Activated naive CD8-positive, alpha-beta T cell treated with anti-CD3 and anti-CD28 coated beads for 36 hours (primary cell): ENCODE results near the gene FBXL17. TPM values are rescaled to one million over a fixed set of nuclear protein-coding genes. Genes with fewer than 3 reads are reported as not detected.

Source experiments
- DNase-seq: peaks from one replicate; pipeline ENCODE4 v3.0.0; 2021
- H3K27ac Mint-ChIP-seq: one replicate; pipeline ENCODE4 v1.8.0; 2022; ENCODE audit warnings: mild to moderate bottlenecking, moderate library complexity, mixed read lengths
- H3K27me3 Mint-ChIP-seq: one replicate; pipeline ENCODE4 v1.8.0; 2022; ENCODE audit warnings: mild to moderate bottlenecking, mixed read lengths
- H3K36me3 Mint-ChIP-seq: one replicate; pipeline ENCODE4 v1.8.0; 2021; ENCODE audit warnings: mild to moderate bottlenecking, mixed read lengths
- H3K4me1 Mint-ChIP-seq: one replicate; pipeline ENCODE4 v1.8.0; 2021; ENCODE audit warnings: mixed read lengths
- H3K4me3 Mint-ChIP-seq: one replicate; pipeline ENCODE4 v1.8.0; 2022; ENCODE audit warnings: mild to moderate bottlenecking, moderate library complexity, mixed read lengths
- H3K9me3 Mint-ChIP-seq: one replicate; pipeline ENCODE4 v1.8.0; 2022; ENCODE audit warnings: mixed read lengths
- total RNA-seq, 2 experiments: library from RNA; stranded (reverse); gene quantifications; one replicate each; pipeline ENCODE4 v1.2.3, GENCODE V29; 2021

FBXL17 gene
- total RNA-seq, 2 experiments from 2014 or later = 3.6 to 4.5 TPM

- Mint-ChIP-seq H3K27me3 (no peaks in the 10 kb centered on the region), H3K9me3 (no peaks in the 10 kb centered on the region), H3K36me3 (peaks cover 7% of the 10 kb centered on the region), H3K27ac (no peak overlapping the region), H3K4me3 (no peak overlapping the region), H3K4me1 (peaks cover 11% of the 10 kb centered on the region)
- DNase-seq = no peak
Measured at GRCh38 chr5:108356286-108356685, 25.6 kb downstream of the FBXL17 start.

GRCh38 chr5:108353087-108353486 is 28.8 kb downstream of the FBXL17 start:
- no peak overlapping the region for H3K27ac Mint-ChIP-seq
- H3K4me1 Mint-ChIP-seq = peaks cover 6% of the 10 kb centered on the region
- no peaks in the 10 kb centered on the region for H3K27me3 Mint-ChIP-seq
- H3K9me3 Mint-ChIP-seq = no peaks in the 10 kb centered on the region
- no peaks in the 10 kb centered on the region for H3K36me3 Mint-ChIP-seq
- DNase-seq = no peak
- H3K4me3 Mint-ChIP-seq = no peak overlapping the region

- no peaks in the 10 kb centered on the region for H3K36me3 Mint-ChIP-seq
- DNase-seq = no peak
- H3K9me3 Mint-ChIP-seq = no peaks in the 10 kb centered on the region
- H3K27me3 Mint-ChIP-seq = no peaks in the 10 kb centered on the region
- H3K4me1 Mint-ChIP-seq = peaks cover 2% of the 10 kb centered on the region
- no peak overlapping the region for H3K4me3 Mint-ChIP-seq
- no peak overlapping the region for H3K27ac Mint-ChIP-seq
Measured at GRCh38 chr5:108345541-108346171, 36.2 kb downstream of the FBXL17 start.

GRCh38 chr5:108344103-108344822 is 37.6 kb downstream of the FBXL17 start:
- H3K27me3 Mint-ChIP-seq = no peaks in the 10 kb centered on the region
- no peaks in the 10 kb centered on the region for H3K36me3 Mint-ChIP-seq
- peaks cover 2% of the 10 kb centered on the region for H3K4me1 Mint-ChIP-seq
- no peak overlapping the region for H3K27ac Mint-ChIP-seq
- H3K9me3 Mint-ChIP-seq = no peaks in the 10 kb centered on the region
- no peak for DNase-seq
- H3K4me3 Mint-ChIP-seq = no peak overlapping the region

GRCh38 chr5:108341866-108342265 is 40.0 kb downstream of the FBXL17 start:
- Mint-ChIP-seq H3K4me1 (peaks cover 2% of the 10 kb centered on the region), H3K36me3 (peaks cover 3% of the 10 kb centered on the region), H3K9me3 (no peaks in the 10 kb centered on the region), H3K4me3 (no peak overlapping the region), H3K27me3 (no peaks in the 10 kb centered on the region), H3K27ac (no peak overlapping the region)
- DNase-seq = no peak

- no peak overlapping the region for H3K27ac Mint-ChIP-seq
- no peaks in the 10 kb centered on the region for H3K9me3 Mint-ChIP-seq
- H3K4me3 Mint-ChIP-seq = no peak overlapping the region
- peaks cover 2% of the 10 kb centered on the region for H3K4me1 Mint-ChIP-seq
- no peak for DNase-seq
- H3K27me3 Mint-ChIP-seq = no peaks in the 10 kb centered on the region
- H3K36me3 Mint-ChIP-seq = peaks cover 3% of the 10 kb centered on the region
Measured at GRCh38 chr5:108340131-108340530, 41.8 kb downstream of the FBXL17 start.

- DNase-seq = no peak
- Mint-ChIP-seq H3K4me1 (peaks cover 2% of the 10 kb centered on the region), H3K27me3 (no peaks in the 10 kb centered on the region), H3K27ac (no peak overlapping the region), H3K4me3 (no peak overlapping the region), H3K9me3 (no peaks in the 10 kb centered on the region), H3K36me3 (peaks cover 7% of the 10 kb centered on the region)
Measured at GRCh38 chr5:108339220-108339619, 42.7 kb downstream of the FBXL17 start.

GRCh38 chr5:108334225-108334624 is 47.7 kb downstream of the FBXL17 start:
- H3K27me3 Mint-ChIP-seq = no peaks in the 10 kb centered on the region
- no peak overlapping the region for H3K27ac Mint-ChIP-seq
- H3K9me3 Mint-ChIP-seq = no peaks in the 10 kb centered on the region
- no peak overlapping the region for H3K4me3 Mint-ChIP-seq
- peaks cover 8% of the 10 kb centered on the region for H3K36me3 Mint-ChIP-seq
- H3K4me1 Mint-ChIP-seq = no peaks in the 10 kb centered on the region
- no peak for DNase-seq

- Mint-ChIP-seq H3K9me3 (peaks cover 7% of the 10 kb centered on the region), H3K4me3 (no peak overlapping the region), H3K36me3 (peaks cover 23% of the 10 kb centered on the region), H3K4me1 (peaks cover 3% of the 10 kb centered on the region), H3K27ac (no peak overlapping the region), H3K27me3 (no peaks in the 10 kb centered on the region)
- no peak for DNase-seq
Measured at GRCh38 chr5:108326982-108327381, 54.9 kb downstream of the FBXL17 start.

- no peaks in the 10 kb centered on the region for H3K27me3 Mint-ChIP-seq
- H3K9me3 Mint-ChIP-seq = peaks cover 7% of the 10 kb centered on the region
- H3K36me3 Mint-ChIP-seq = peaks cover 25% of the 10 kb centered on the region
- H3K27ac Mint-ChIP-seq = no peak overlapping the region
- DNase-seq = no peak
- peaks cover 3% of the 10 kb centered on the region for H3K4me1 Mint-ChIP-seq
- no peak overlapping the region for H3K4me3 Mint-ChIP-seq
Measured at GRCh38 chr5:108324886-108325285, 57.0 kb downstream of the FBXL17 start.

GRCh38 chr5:108321341-108321740 is 60.6 kb downstream of the FBXL17 start:
- peaks cover 7% of the 10 kb centered on the region for H3K9me3 Mint-ChIP-seq
- peaks cover 13% of the 10 kb centered on the region for H3K36me3 Mint-ChIP-seq
- DNase-seq = no peak
- H3K27ac Mint-ChIP-seq = no peak overlapping the region
- peaks cover under 1% of the 10 kb centered on the region for H3K4me1 Mint-ChIP-seq
- no peak overlapping the region for H3K4me3 Mint-ChIP-seq
- H3K27me3 Mint-ChIP-seq = no peaks in the 10 kb centered on the region

GRCh38 chr5:108320231-108320630 is 61.7 kb downstream of the FBXL17 start:
- no peaks in the 10 kb centered on the region for H3K4me1 Mint-ChIP-seq
- H3K27ac Mint-ChIP-seq = no peak overlapping the region
- no peak overlapping the region for H3K4me3 Mint-ChIP-seq
- peaks cover 5% of the 10 kb centered on the region for H3K36me3 Mint-ChIP-seq
- H3K27me3 Mint-ChIP-seq = no peaks in the 10 kb centered on the region
- H3K9me3 Mint-ChIP-seq = no peaks in the 10 kb centered on the region
- DNase-seq = no peak

GRCh38 chr5:108315829-108316228 is 66.1 kb downstream of the FBXL17 start:
- Mint-ChIP-seq H3K4me1 (peaks cover 6% of the 10 kb centered on the region), H3K36me3 (peaks cover 2% of the 10 kb centered on the region), H3K27ac (no peak overlapping the region), H3K9me3 (no peaks in the 10 kb centered on the region), H3K27me3 (no peaks in the 10 kb centered on the region), H3K4me3 (no peak overlapping the region)
- DNase-seq = no peak

- peaks cover 4% of the 10 kb centered on the region for H3K36me3 Mint-ChIP-seq
- peaks cover 6% of the 10 kb centered on the region for H3K4me1 Mint-ChIP-seq
- no peaks in the 10 kb centered on the region for H3K9me3 Mint-ChIP-seq
- DNase-seq = no peak
- H3K27me3 Mint-ChIP-seq = no peaks in the 10 kb centered on the region
- no peak overlapping the region for H3K4me3 Mint-ChIP-seq
- H3K27ac Mint-ChIP-seq = no peak overlapping the region
Measured at GRCh38 chr5:108312258-108312657, 69.6 kb downstream of the FBXL17 start.

GRCh38 chr5:108311682-108312081 is 70.2 kb downstream of the FBXL17 start:
- H3K4me1 Mint-ChIP-seq = peaks cover 6% of the 10 kb centered on the region
- H3K4me3 Mint-ChIP-seq = no peak overlapping the region
- H3K27ac Mint-ChIP-seq = no peak overlapping the region
- no peaks in the 10 kb centered on the region for H3K9me3 Mint-ChIP-seq
- H3K36me3 Mint-ChIP-seq = peaks cover 4% of the 10 kb centered on the region
- no peak for DNase-seq
- no peaks in the 10 kb centered on the region for H3K27me3 Mint-ChIP-seq

GRCh38 chr5:108303611-108304010 is 78.3 kb downstream of the FBXL17 start:
- H3K27me3 Mint-ChIP-seq = no peaks in the 10 kb centered on the region

More at GRCh38 chr5:108303611-108304010, 78.3 kb downstream of the FBXL17 start:
- H3K4me1 Mint-ChIP-seq = peaks cover 3% of the 10 kb centered on the region
- peaks cover 3% of the 10 kb centered on the region for H3K36me3 Mint-ChIP-seq
- no peak for DNase-seq
- no peak overlapping the region for H3K4me3 Mint-ChIP-seq
- H3K9me3 Mint-ChIP-seq = no peaks in the 10 kb centered on the region
- no peak overlapping the region for H3K27ac Mint-ChIP-seq
